HepG2 (cell line): Measurements from ENCODE around the gene PSMG4. TPM values are rescaled to one million over a fixed set of nuclear protein-coding genes. Genes with fewer than 3 reads are reported as not detected.

ENCODE experiments used
- ATAC-seq: fragments of 200-7000 bp; cut with Tn5 transposase; 3 replicates; pipeline ENCODE4 v1.9.1; 2020; ENCODE audit warnings: mild to moderate bottlenecking, moderate library complexity
- BruUV-seq: library from RNA; stranded (reverse); fragments of 400-500 nt; replicated peaks from 2 replicates; lab custom pipeline; 2021; lab: Mats Ljungman, UMichigan
- CTCF ChIA-PET: fragments of 300-600 bp; formaldehyde crosslinking; extraction: SDS; loops from one replicate; lab custom pipeline; 2021; ENCODE audit warnings: low total read pairs, inconsistent platforms, low intra/inter-chr PET ratio; lab: Yijun Ruan, JAX
- POLR2A ChIA-PET: fragments of 350-600 bp; sonication (Branson Sonifier 250); formaldehyde crosslinking; loops from one replicate; lab custom pipeline; 2020; ENCODE audit warnings: antibody characterized with exemption, inconsistent platforms; lab: Yijun Ruan, JAX
- DNase-seq: peaks from one replicate; pipeline ENCODE4 v3.0.0-alpha.2; 2015; ENCODE audit warnings: low spot score
- FAIRE-seq: peaks from 3 replicates; lab custom pipeline; 2011; peaks lifted over from hg19 to GRCh38; lab: Jason Lieb, UNC
- H2AFZ ChIP-seq: one replicate; pipeline ENCODE4 v1.6.1; 2011; ENCODE audit warnings: low read length, inconsistent platforms
- H3K27ac ChIP-seq: fragments of 300-600 bp; 3 replicates; pipeline ENCODE4 v1.8.0; 2011; ENCODE audit warnings: mixed run types, mild to moderate bottlenecking, mixed read lengths, low read length, inconsistent platforms; ENCODE audit not compliant: insufficient read depth; ENCODE audit errors: extremely low read length
- H3K27me3 ChIP-seq, 2 experiments: fragments of 200-600 bp in 1 of 2; 2 replicates in 1 of 2; 3 replicates in 1 of 2; pipeline versions ENCODE4 v1.6.0 to v1.8.0; 2011; ENCODE audit warnings: low read length in 2 of 2, mild to moderate bottlenecking in 2 of 2, moderate library complexity in 2 of 2, inconsistent platforms in 1 of 2; ENCODE audit not compliant: insufficient read depth in 2 of 2, control insufficient read depth in 1 of 2
- H3K36me3 ChIP-seq, 2 experiments: fragments of 200-600 bp in 1 of 2; replicated peaks in 1 of 2; 2 replicates in 1 of 2; 3 replicates in 1 of 2; pipeline versions ENCODE4 v1.5.1 to v1.8.0; 2011; ENCODE audit warnings: low read length in 2 of 2, inconsistent platforms in 1 of 2; ENCODE audit not compliant: insufficient read depth in 2 of 2, control insufficient read depth in 1 of 2
- H3K4me1 ChIP-seq: 2 replicates; pipeline ENCODE4 v1.5.1; 2012; ENCODE audit warnings: low read length, inconsistent platforms; ENCODE audit not compliant: insufficient read depth
- H3K4me2 ChIP-seq: 2 replicates; pipeline ENCODE4 v1.6.0; 2011; ENCODE audit warnings: low read depth, low read length, inconsistent platforms
- H3K4me3 ChIP-seq, 3 experiments: fragments of 200-600 bp in 1 of 3; sonication (generic), shearing (Covaris generic) in 1 of 3; replicated peaks in 1 of 3; 2 replicates each; pipeline ENCODE4 v1.5.1; 2011 to 2016; ENCODE audit warnings: low read length in 3 of 3, inconsistent platforms in 2 of 3, low read depth in 2 of 3, mild to moderate bottlenecking in 2 of 3, control low read depth in 1 of 3, mixed read lengths in 1 of 3; ENCODE audit not compliant: insufficient read depth in 1 of 3
- H3K79me2 ChIP-seq: one replicate; pipeline ENCODE4 v1.6.1; 2011; ENCODE audit warnings: low read length, inconsistent platforms; ENCODE audit not compliant: insufficient read depth
- H3K9ac ChIP-seq: 2 replicates; pipeline ENCODE4 v1.6.0; 2011; ENCODE audit warnings: mild to moderate bottlenecking, low read depth, low read length, inconsistent platforms; ENCODE audit not compliant: insufficient read depth
- H3K9me3 ChIP-seq: 2 replicates; pipeline ENCODE4 v1.5.1; 2012; ENCODE audit warnings: mild to moderate bottlenecking, low read length
- H4K20me1 ChIP-seq: 2 replicates; pipeline ENCODE4 v1.6.0; 2011; ENCODE audit warnings: inconsistent platforms, mild to moderate bottlenecking, low read length, moderate library complexity; ENCODE audit not compliant: insufficient read depth
- PBX2 ChIP-seq: IDR thresholded peaks from 2 replicates; pipeline ENCODE4 v1.6.1; 2016; ENCODE audit warnings: control low read depth
- POLR2AphosphoS5 ChIP-seq: IDR thresholded peaks from 2 replicates; pipeline ENCODE4 v1.6.1; 2012; ENCODE audit warnings: low read depth, low read length
- RBM22 ChIP-seq: fragments of 200-400 bp; formaldehyde crosslinking; optimal IDR thresholded peaks from 2 replicates; pipeline ENCODE3; 2017; ENCODE audit warnings: mild to moderate bottlenecking, low read length, moderate library complexity
- ZFP36L2 ChIP-seq: sonication (generic); formaldehyde crosslinking; IDR thresholded peaks from 2 replicates; pipeline ENCODE4 v1.4.0; 2020; ENCODE audit warnings: missing genetic modification reagents
- ZNF142 ChIP-seq: sonication (generic); formaldehyde crosslinking; IDR thresholded peaks from 2 replicates; pipeline ENCODE4 v1.4.0; 2020; ENCODE audit warnings: missing genetic modification reagents
- ZNF263 ChIP-seq: sonication (generic); formaldehyde crosslinking; IDR thresholded peaks from 2 replicates; pipeline ENCODE4 v1.4.0; 2020; ENCODE audit warnings: missing genetic modification reagents
- ZSCAN21 ChIP-seq: sonication (generic); formaldehyde crosslinking; IDR thresholded peaks from 2 replicates; pipeline ENCODE4 v1.8.0; 2022; ENCODE audit warnings: mild to moderate bottlenecking, missing genetic modification reagents, moderate library complexity, borderline replicate concordance
- WGBS: methylation state at CpG from one replicate; pipeline ENCODE4 v1.1.6; 2017; ENCODE audit warnings: low lambda C conversion rate; 5-methylcytosine and 5-hydroxymethylcytosine counted together
- in situ Hi-C: cut with HindIII; loops from 2 replicates; pipeline ENCODE4 v1.10.0; 2017; ENCODE audit warnings: low pct_unique_long_range_greater_than_20kb; ENCODE audit not compliant: extremely low pct_ligation_motif_present
- intact Hi-C: fragments of 100-400 bp; cut with micrococcal nuclease; formaldehyde crosslinking; loops from one replicate; pipeline ENCODE4 v1.10.0; 2022; ENCODE audit not compliant: unreplicated experiment
- polyA plus RNA-seq, 8 experiments: library from polyadenylated mRNA; depleted of rRNA in 3 of 8; stranded (reverse) in 7 of 8; unstranded in 1 of 8; fragments of >200 nt; fragmentation: Illumina TruSeq in 4 of 8; extraction: Trizol in 4 of 8; gene quantifications; 2 replicates each; pipeline versions ENCODE4 v1.2.1 to v1.2.3, GENCODE V29; 2011 to 2016; ENCODE audit warnings: low read depth in 4 of 8, missing spikeins in 1 of 8, mixed read lengths in 1 of 8; ENCODE audit not compliant: insufficient read depth in 1 of 8
- total RNA-seq, 5 experiments: library from RNA; depleted of rRNA; stranded (reverse); fragments of >200 nt; fragmentation: Illumina TruSeq; extraction: Trizol; gene quantifications; 2 replicates each; pipeline ENCODE4 v1.2.3, GENCODE V29; 2016; ENCODE audit warnings: low read depth in 1 of 5

Gene PSMG4
- total and polyA plus RNA-seq, 2 of the 13 experiments (the other 11 are each of a cell fraction or from before 2014, with no cell fraction given): 28.5 to 32.8 TPM

- in situ Hi-C loops: loop anchor here (25.0 kb wide), 1 partner anchor 695 kb away; no protein-coding TSS in a partner anchor
- Histone ChIP-seq H3K4me3 (no peak overlapping the region), H2AFZ (no peak overlapping the region), H3K27me3 (no peaks in the 10 kb centered on the region), H3K79me2 (no peaks in the 10 kb centered on the region), H3K4me1 (peaks cover 11% of the 10 kb centered on the region), H3K27ac (no peak overlapping the region), H3K9me3 (no peaks in the 10 kb centered on the region), H4K20me1 (no peaks in the 10 kb centered on the region), H3K9ac (no peak overlapping the region), H3K36me3 (peaks cover 57 to 87% of the 10 kb centered on the region in 2 experiments), H3K4me2 (no peak overlapping the region)
- ATAC-seq (no peak), DNase-seq (no peak), FAIRE-seq (no peak)
- no peak for TF ChIP-seq ZSCAN21 (CRISPR knock-in tag)
- peak; percentile 42 for TF ChIP-seq RBM22
- no peak for TF ChIP-seq ZFP36L2 (CRISPR knock-in tag)
- 98% methylated on average over 7 of the region's 7 CpGs for WGBS
- no TSS peak for BruUV-seq
- intact Hi-C loops: loop anchor here (5.0 kb wide), 1 partner anchor 1570 kb away; no protein-coding TSS in a partner anchor
- POLR2A ChIA-PET: no interaction called here
- CTCF ChIA-PET: no interaction called here
Observed at GRCh38 chr6:3291987-3292386, 33.2 kb downstream of the PSMG4 start.

- H3K4me3 ChIP-seq: no peak overlapping the region
- H3K4me1 ChIP-seq: peaks cover 11% of the 10 kb centered on the region
- peaks cover 55 to 93% of the 10 kb centered on the region in 2 experiments for H3K36me3 ChIP-seq
- H3K27me3 ChIP-seq: no peaks in the 10 kb centered on the region
- H4K20me1 ChIP-seq: no peaks in the 10 kb centered on the region
- BruUV-seq: no TSS peak
- ATAC-seq: no peak
- TF ChIP-seq ZNF142 (CRISPR knock-in tag): no peak
- TF ChIP-seq PBX2 (CRISPR knock-in tag): no peak
- peak; percentile 91 for TF ChIP-seq ZNF263 (CRISPR knock-in tag)
- TF ChIP-seq POLR2AphosphoS5: no peak
- H3K79me2 ChIP-seq: no peaks in the 10 kb centered on the region
- CTCF ChIA-PET: no interaction called here
- no peak overlapping the region for H3K4me2 ChIP-seq
- DNase-seq: no peak
- no peaks in the 10 kb centered on the region for H3K9me3 ChIP-seq
- 97% methylated on average over 29 of the region's 32 CpGs for WGBS
- POLR2A ChIA-PET: no interaction called here
- intact Hi-C loops (loop anchor here (5.0 kb wide), 1 partner anchor 1570 kb away; no protein-coding TSS in a partner anchor), in situ Hi-C loops (loop anchor here (25.0 kb wide), 1 partner anchor 695 kb away; no protein-coding TSS in a partner anchor)
- no peak for FAIRE-seq
- H3K9ac ChIP-seq: no peak overlapping the region
- no peak overlapping the region for H3K27ac ChIP-seq
- no peak overlapping the region for H2AFZ ChIP-seq
Observed at GRCh38 chr6:3292431-3293197, 33.9 kb downstream of the PSMG4 start.
